ENCODE data around the gene ITK.

GRCh38 chr5:157172403-157172802 is 8.2 kb upstream of the ITK start:
- TF ChIP-seq CTCF (IDR thresholded peaks at IDR 0.05) (no peak), POLR2A (IDR thresholded peaks at IDR 0.05) (no peak)
